Caco-2 (cell line): ENCODE measurements around the gene ITGAV. TPM values are rescaled to one million over a fixed set of nuclear protein-coding genes. Genes with fewer than 3 reads are reported as not detected.

Source experiments
- BruUV-seq: library from RNA; stranded (reverse); fragments of 400-500 nt; replicated peaks from 2 replicates; lab custom pipeline; 2021; lab: Mats Ljungman, UMichigan
- CTCF ChIA-PET: fragments of 300-600 bp; sonication (Branson Sonifier 250); formaldehyde crosslinking; loops from one replicate; lab custom pipeline; 2022; ENCODE audit warnings: antibody characterized with exemption; lab: Charles Lee
- POLR2A ChIA-PET: fragments of 300-600 bp; sonication (Branson Sonifier 250); formaldehyde crosslinking; loops from one replicate; lab custom pipeline; 2022; ENCODE audit warnings: antibody characterized with exemption; lab: Charles Lee
- DNase-seq, 2 experiments: peaks; one replicate each; pipeline versions ENCODE4 v3.0.0 to v3.0.0-alpha.2; 2020 to 2022
- H3K27me3 ChIP-seq: replicated peaks from 2 replicates; pipeline ENCODE4 v1.6.0; 2011; ENCODE audit warnings: low read length; ENCODE audit not compliant: control insufficient read depth, insufficient read depth
- H3K36me3 ChIP-seq: 2 replicates; pipeline ENCODE4 v1.5.1; 2011; ENCODE audit warnings: low read length; ENCODE audit not compliant: control insufficient read depth, insufficient read depth
- H3K4me1 ChIP-seq: fragments of 250-450 bp; sonication (Bioruptor Pico); 2 replicates; pipeline ENCODE4 v1.5.1; 2020; ENCODE audit warnings: mild to moderate bottlenecking
- H3K4me3 ChIP-seq: 2 replicates; pipeline ENCODE4 v1.5.1; 2011; ENCODE audit warnings: low read depth, mild to moderate bottlenecking, control low read depth, low read length
- H3K9me3 ChIP-seq: fragments of 250-450 bp; sonication (Bioruptor Pico); 2 replicates; pipeline ENCODE4 v1.5.1; 2020; ENCODE audit warnings: mild to moderate bottlenecking, moderate library complexity
- H3K27ac Mint-ChIP-seq: one replicate; pipeline ENCODE4 v1.8.0; 2022; ENCODE audit warnings: mixed read lengths; ENCODE audit not compliant: unreplicated experiment
- H3K27me3 Mint-ChIP-seq: one replicate; pipeline ENCODE4 v1.8.0; 2022; ENCODE audit warnings: mixed read lengths; ENCODE audit not compliant: insufficient read depth, unreplicated experiment
- H3K36me3 Mint-ChIP-seq: one replicate; pipeline ENCODE4 v1.8.0; 2022; ENCODE audit warnings: mild to moderate bottlenecking, mixed read lengths; ENCODE audit not compliant: insufficient read depth, unreplicated experiment
- H3K4me1 Mint-ChIP-seq: one replicate; pipeline ENCODE4 v1.8.0; 2022; ENCODE audit warnings: low read depth, mixed read lengths; ENCODE audit not compliant: unreplicated experiment
- H3K4me3 Mint-ChIP-seq: one replicate; pipeline ENCODE4 v1.8.0; 2022; ENCODE audit warnings: mild to moderate bottlenecking, moderate library complexity, mixed read lengths; ENCODE audit not compliant: unreplicated experiment
- H3K9me3 Mint-ChIP-seq: one replicate; pipeline ENCODE4 v1.8.0; 2022; ENCODE audit warnings: mixed read lengths; ENCODE audit not compliant: unreplicated experiment
- CTCF ChIP-seq, 2 experiments: fragments of 200-600 bp in 1 of 2; IDR thresholded peaks; 1 replicate in 1 of 2; 2 replicates in 1 of 2; pipeline versions ENCODE4 v1.5.1 to v1.8.0; 2011 to 2022; ENCODE audit warnings: antibody characterized with exemption in 1 of 2, control low read depth in 1 of 2, inconsistent platforms in 1 of 2, low read depth in 1 of 2, low read length in 1 of 2, mild to moderate bottlenecking in 1 of 2, moderate library complexity in 1 of 2; ENCODE audit not compliant: insufficient read depth in 1 of 2, severe bottlenecking in 1 of 2, unreplicated experiment in 1 of 2
- intact Hi-C: fragments of 100-400 bp; cut with micrococcal nuclease; formaldehyde crosslinking; loops from one replicate; pipeline ENCODE4 v1.10.0; 2022; ENCODE audit not compliant: unreplicated experiment
- total RNA-seq: library from RNA; stranded (reverse); gene quantifications from 2 replicates; pipeline ENCODE4 v1.2.3, GENCODE V29; 2022

Gene ITGAV
- total RNA-seq, 1 experiment from 2014 or later: 42.6 TPM

GRCh38 chr2:186593523-186593922 is 3.7 kb downstream of the ITGAV start:
- no peak overlapping the region for H3K4me3 ChIP-seq
- no peaks in the 10 kb centered on the region for H3K9me3 ChIP-seq
- CTCF ChIA-PET: no interaction called here
- no peak for DNase-seq
- intact Hi-C loops: no loop called here
- no TSS peak for BruUV-seq
- Mint-ChIP-seq H3K27ac (no peak overlapping the region), H3K27me3 (no peaks in the 10 kb centered on the region), H3K9me3 (no peaks in the 10 kb centered on the region), H3K4me3 (no peak overlapping the region), H3K4me1 (peaks cover 16% of the 10 kb centered on the region), H3K36me3 (peaks cover 14% of the 10 kb centered on the region)
- no peaks in the 10 kb centered on the region for H3K36me3 ChIP-seq
- POLR2A ChIA-PET: no interaction called here
- no peaks in the 10 kb centered on the region for H3K27me3 ChIP-seq
- no peak for TF ChIP-seq CTCF (IDR thresholded peaks at IDR 0.05; ENCODE audit: insufficient read depth in 1 of 2, low read depth in 1 of 2, low read length in 1 of 2, severe bottlenecking in 1 of 2, unreplicated experiment in 1 of 2)
- H3K4me1 ChIP-seq: peaks cover 22% of the 10 kb centered on the region

GRCh38 chr2:186594001-186594722 is 4.3 kb downstream of the ITGAV start:
- ChIA-PET POLR2A (no interaction called here), CTCF (no interaction called here)
- peaks cover 15% of the 10 kb centered on the region for H3K4me1 ChIP-seq
- intact Hi-C loops: no loop called here
- Mint-ChIP-seq H3K9me3 (no peaks in the 10 kb centered on the region), H3K4me3 (no peak overlapping the region), H3K27me3 (no peaks in the 10 kb centered on the region), H3K36me3 (peaks cover 10% of the 10 kb centered on the region), H3K27ac (peak overlapping the region; percentile 15), H3K4me1 (peaks cover 10% of the 10 kb centered on the region)
- H3K9me3 ChIP-seq: no peaks in the 10 kb centered on the region
- no peaks in the 10 kb centered on the region for H3K36me3 ChIP-seq
- no TSS peak for BruUV-seq
- no peak for DNase-seq
- H3K4me3 ChIP-seq: no peak overlapping the region
- H3K27me3 ChIP-seq: no peaks in the 10 kb centered on the region
- no peak for TF ChIP-seq CTCF (IDR thresholded peaks at IDR 0.05; ENCODE audit: insufficient read depth in 1 of 2, low read depth in 1 of 2, low read length in 1 of 2, severe bottlenecking in 1 of 2, unreplicated experiment in 1 of 2)

- peaks cover 14% of the 10 kb centered on the region; the same call in 1 of the 2 replicates for H3K4me1 ChIP-seq
- H3K9me3 ChIP-seq: no peaks in the 10 kb centered on the region
- Mint-ChIP-seq H3K9me3 (no peaks in the 10 kb centered on the region), H3K27ac (no peak overlapping the region), H3K4me1 (peaks cover 15% of the 10 kb centered on the region), H3K36me3 (no peaks in the 10 kb centered on the region), H3K4me3 (no peak overlapping the region), H3K27me3 (no peaks in the 10 kb centered on the region)
- ChIA-PET CTCF (no interaction called here), POLR2A (no interaction called here)
- H3K36me3 ChIP-seq: no peaks in the 10 kb centered on the region
- H3K27me3 ChIP-seq: no peaks in the 10 kb centered on the region
- no peak for TF ChIP-seq CTCF (IDR thresholded peaks at IDR 0.05; ENCODE audit: insufficient read depth in 1 of 2, low read depth in 1 of 2, low read length in 1 of 2, severe bottlenecking in 1 of 2, unreplicated experiment in 1 of 2)
- no peak for DNase-seq
- no TSS peak for BruUV-seq
- intact Hi-C loops: no loop called here
- H3K4me3 ChIP-seq: no peak overlapping the region
Observed at GRCh38 chr2:186595219-186595618, 5.4 kb downstream of the ITGAV start.
